GM12874 (cell line): ENCODE results near the gene DNAH6.
A peak's percentile ranks its signal among the peaks of the same experiment; 100 is the strongest.

Experiments used
- CTCF ChIP-seq: IDR thresholded peaks from 2 replicates; pipeline ENCODE4 v1.5.1; 2011; ENCODE audit warnings: low read depth, mild to moderate bottlenecking, control low read depth, low read length, moderate library complexity; ENCODE audit not compliant: insufficient read depth

Gene DNAH6

GRCh38 chr2:84493514-84493913, 22.8 kb upstream of the DNAH6 start:
- TF ChIP-seq CTCF = no peak

GRCh38 chr2:84494070-84494469, 22.2 kb upstream of the DNAH6 start:
- no peak for TF ChIP-seq CTCF

GRCh38 chr2:84495539-84496146, 20.7 kb upstream of the DNAH6 start:
- peak; percentile 31; the same call in 1 of the 2 replicates for TF ChIP-seq CTCF

- no peak for TF ChIP-seq CTCF
Observed at GRCh38 chr2:84496386-84496785, 19.9 kb upstream of the DNAH6 start.

GRCh38 chr2:84497285-84497684, 19.0 kb upstream of the DNAH6 start:
- TF ChIP-seq CTCF = no peak

- no peak for TF ChIP-seq CTCF
Observed at GRCh38 chr2:84498150-84498799, 18.0 kb upstream of the DNAH6 start.

- no peak for TF ChIP-seq CTCF
Observed at GRCh38 chr2:84515788-84516187, 510 bp upstream of the DNAH6 start.
